ENCODE results near the gene LCLAT1.

LCLAT1 gene

GRCh38 chr2:30456106-30456505, 9.1 kb downstream of the LCLAT1 start:
- H3K4me2 ChIP-seq (ENCODE audit: low read depth, low read length, poor library complexity, severe bottlenecking), result no peak overlapping the region
- H3K9ac ChIP-seq (ENCODE audit: low read depth, low read length, poor library complexity, severe bottlenecking), result no peak overlapping the region
- no peak overlapping the region for H3K4me3 ChIP-seq (ENCODE audit: low read length, poor library complexity, severe bottlenecking)
- no peaks in the 10 kb centered on the region for H3K9me2 ChIP-seq (replicated peaks; ENCODE audit: low read depth, low read length)
- no peaks in the 10 kb centered on the region for H3K27me3 ChIP-seq (ENCODE audit: insufficient read depth, low read length, poor library complexity, severe bottlenecking)
- H4K20me1 ChIP-seq (ENCODE audit: insufficient read depth, low read length, poor library complexity, severe bottlenecking), result peaks cover 19% of the 10 kb centered on the region
- no peaks in the 10 kb centered on the region for H3F3A ChIP-seq (ENCODE audit: low read depth)
- H3K4me1 ChIP-seq (ENCODE audit: insufficient read depth, low read length, poor library complexity, severe bottlenecking), result peaks cover 18% of the 10 kb centered on the region
- H2AFZ ChIP-seq (ENCODE audit: low read length), result no peak overlapping the region
- H3K36me3 ChIP-seq (ENCODE audit: insufficient read depth, low read length), result no peaks in the 10 kb centered on the region
- H3K79me2 ChIP-seq (ENCODE audit: insufficient read depth, low read length), result peaks cover 88% of the 10 kb centered on the region
- no peak for TF ChIP-seq EZH2phosphoT487 (IDR thresholded peaks at IDR 0.05; ENCODE audit: borderline replicate concordance)
- TF ChIP-seq CTCF (conservative IDR thresholded peaks at IDR 0.05; ENCODE audit: low read length), result no peak
- H3K9me3 ChIP-seq (ENCODE audit: insufficient read depth, low read depth, low read length), result no peaks in the 10 kb centered on the region

DNA sequence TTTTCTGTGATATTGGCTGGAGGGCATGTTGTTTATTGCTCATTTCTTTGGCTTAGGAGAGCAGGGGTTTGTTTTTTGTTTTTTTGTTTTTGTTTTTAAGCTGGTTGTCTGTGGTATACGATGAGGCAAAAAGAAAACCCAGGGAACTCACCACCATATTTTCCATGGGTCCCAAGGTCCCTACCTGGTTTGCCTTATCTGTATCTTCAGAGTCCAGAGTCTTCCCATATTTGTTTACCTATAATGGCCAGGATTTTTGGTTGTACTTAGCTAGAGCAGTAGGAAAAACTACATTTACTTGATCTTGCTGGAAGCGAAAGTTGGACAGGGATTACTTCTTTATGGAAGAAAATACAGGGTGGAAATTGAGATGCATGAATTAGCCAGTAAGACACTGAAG, 9.5 kb downstream of the LCLAT1 start:
- no peak overlapping the region for H3K9ac ChIP-seq (ENCODE audit: low read depth, low read length, poor library complexity, severe bottlenecking)
- H3K4me3 ChIP-seq (ENCODE audit: low read length, poor library complexity, severe bottlenecking), result no peak overlapping the region
- peaks cover 19% of the 10 kb centered on the region for H4K20me1 ChIP-seq (ENCODE audit: insufficient read depth, low read length, poor library complexity, severe bottlenecking)
- TF ChIP-seq CTCF (conservative IDR thresholded peaks at IDR 0.05; ENCODE audit: low read length), result no peak
- TF ChIP-seq EZH2phosphoT487 (IDR thresholded peaks at IDR 0.05; ENCODE audit: borderline replicate concordance), result no peak
- peaks cover 17% of the 10 kb centered on the region for H3K4me1 ChIP-seq (ENCODE audit: insufficient read depth, low read length, poor library complexity, severe bottlenecking)
- no peak overlapping the region for H2AFZ ChIP-seq (ENCODE audit: low read length)
- H3K9me3 ChIP-seq (ENCODE audit: insufficient read depth, low read depth, low read length), result no peaks in the 10 kb centered on the region
- H3K4me2 ChIP-seq (ENCODE audit: low read depth, low read length, poor library complexity, severe bottlenecking), result no peak overlapping the region
- H3K36me3 ChIP-seq (ENCODE audit: insufficient read depth, low read length), result no peaks in the 10 kb centered on the region
- no peaks in the 10 kb centered on the region for H3K9me2 ChIP-seq (replicated peaks; ENCODE audit: low read depth, low read length)
- H3K27me3 ChIP-seq (ENCODE audit: insufficient read depth, low read length, poor library complexity, severe bottlenecking), result no peaks in the 10 kb centered on the region
- no peaks in the 10 kb centered on the region for H3F3A ChIP-seq (ENCODE audit: low read depth)
- peaks cover 92% of the 10 kb centered on the region for H3K79me2 ChIP-seq (ENCODE audit: insufficient read depth, low read length)

DNA sequence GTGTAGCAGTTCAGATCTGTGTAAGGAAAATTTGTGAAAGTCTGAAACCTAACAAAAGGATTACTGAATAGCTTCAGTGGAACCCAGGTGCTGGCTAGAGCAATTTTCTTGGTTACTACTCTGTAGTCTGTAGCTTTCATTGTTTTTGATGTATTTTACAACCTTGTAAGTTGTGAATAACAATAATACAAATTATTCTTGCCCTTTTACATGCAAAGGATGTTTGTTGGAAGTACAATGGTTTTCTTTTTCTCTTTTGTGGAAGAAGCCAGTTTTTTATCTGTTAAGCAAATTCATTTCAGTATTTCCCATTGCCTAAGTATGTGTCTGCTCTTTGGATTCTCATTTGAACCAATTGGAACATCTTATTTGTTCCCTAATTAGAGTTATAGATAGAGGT, 10.2 kb downstream of the LCLAT1 start:
- TF ChIP-seq CTCF (conservative IDR thresholded peaks at IDR 0.05; ENCODE audit: low read length), result no peak
- no peak overlapping the region for H3K4me2 ChIP-seq (ENCODE audit: low read depth, low read length, poor library complexity, severe bottlenecking)
- H3K4me1 ChIP-seq (ENCODE audit: insufficient read depth, low read length, poor library complexity, severe bottlenecking), result peaks cover 17% of the 10 kb centered on the region
- no peak overlapping the region for H2AFZ ChIP-seq (ENCODE audit: low read length)
- no peaks in the 10 kb centered on the region for H3K9me3 ChIP-seq (ENCODE audit: insufficient read depth, low read depth, low read length)
- H3K9me2 ChIP-seq (replicated peaks; ENCODE audit: low read depth, low read length), result no peaks in the 10 kb centered on the region
- peaks cover 19% of the 10 kb centered on the region for H4K20me1 ChIP-seq (ENCODE audit: insufficient read depth, low read length, poor library complexity, severe bottlenecking)
- H3K27me3 ChIP-seq (ENCODE audit: insufficient read depth, low read length, poor library complexity, severe bottlenecking), result no peaks in the 10 kb centered on the region
- no peak overlapping the region for H3K9ac ChIP-seq (ENCODE audit: low read depth, low read length, poor library complexity, severe bottlenecking)
- H3F3A ChIP-seq (ENCODE audit: low read depth), result no peaks in the 10 kb centered on the region
- no peak overlapping the region for H3K4me3 ChIP-seq (ENCODE audit: low read length, poor library complexity, severe bottlenecking)
- no peaks in the 10 kb centered on the region for H3K36me3 ChIP-seq (ENCODE audit: insufficient read depth, low read length)
- peaks cover 92% of the 10 kb centered on the region for H3K79me2 ChIP-seq (ENCODE audit: insufficient read depth, low read length)

All from Loucy (cell line).